ENCODE data around the gene GTF2I. TPM values are rescaled to one million over a fixed set of nuclear protein-coding genes. Genes with fewer than 3 reads are reported as not detected.

The GTF2I gene
- total and polyA plus RNA-seq, 12 donors = 19.0 to 393 (median 189) TPM

DNA sequence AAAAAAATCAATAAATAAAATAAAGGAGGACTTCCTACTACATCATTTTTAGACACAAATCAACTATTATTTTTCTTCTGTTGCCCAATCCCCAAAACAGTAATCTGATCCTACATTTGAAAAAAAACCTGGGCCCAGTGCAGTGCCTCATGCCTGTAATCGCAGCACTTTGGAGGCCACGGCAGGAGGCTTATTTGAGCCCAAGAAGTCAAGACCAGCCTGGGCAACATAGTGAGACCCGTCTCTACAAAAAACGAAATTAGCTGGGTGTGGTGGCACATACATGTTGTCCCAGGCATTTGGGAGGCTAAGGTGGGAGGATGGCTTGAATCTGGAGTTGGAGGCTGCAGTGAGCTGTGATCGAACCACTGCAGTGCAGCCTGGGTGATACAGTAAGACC is 2.7 kb upstream of the GTF2I start:
- Histone ChIP-seq H3K4me1 (replicated peaks in 1 of 2) (peaks cover 15 to 25% of the 10 kb centered on the region in 2 donors), H3K36me3 (replicated peaks in 1 of 2) (no peaks in the 10 kb centered on the region), H3K4me3 (no peak overlapping the region), H3K27ac (no peak overlapping the region), H3K9me3 (replicated peaks in 1 of 3) (no peaks in the 10 kb centered on the region), H3K27me3 (no peaks in the 10 kb centered on the region)
- intact Hi-C loops (cut with DNase I) = no loop called here
- TF ChIP-seq, protein P1, sequence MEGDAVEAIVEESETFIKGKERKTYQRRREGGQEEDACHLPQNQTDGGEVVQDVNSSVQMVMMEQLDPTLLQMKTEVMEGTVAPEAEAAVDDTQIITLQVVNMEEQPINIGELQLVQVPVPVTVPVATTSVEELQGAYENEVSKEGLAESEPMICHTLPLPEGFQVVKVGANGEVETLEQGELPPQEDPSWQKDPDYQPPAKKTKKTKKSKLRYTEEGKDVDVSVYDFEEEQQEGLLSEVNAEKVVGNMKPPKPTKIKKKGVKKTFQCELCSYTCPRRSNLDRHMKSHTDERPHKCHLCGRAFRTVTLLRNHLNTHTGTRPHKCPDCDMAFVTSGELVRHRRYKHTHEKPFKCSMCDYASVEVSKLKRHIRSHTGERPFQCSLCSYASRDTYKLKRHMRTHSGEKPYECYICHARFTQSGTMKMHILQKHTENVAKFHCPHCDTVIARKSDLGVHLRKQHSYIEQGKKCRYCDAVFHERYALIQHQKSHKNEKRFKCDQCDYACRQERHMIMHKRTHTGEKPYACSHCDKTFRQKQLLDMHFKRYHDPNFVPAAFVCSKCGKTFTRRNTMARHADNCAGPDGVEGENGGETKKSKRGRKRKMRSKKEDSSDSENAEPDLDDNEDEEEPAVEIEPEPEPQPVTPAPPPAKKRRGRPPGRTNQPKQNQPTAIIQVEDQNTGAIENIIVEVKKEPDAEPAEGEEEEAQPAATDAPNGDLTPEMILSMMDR (IDR thresholded peaks at IDR 0.05) = no peak
- TF ChIP-seq POLR2A (IDR thresholded peaks at IDR 0.05) = no peak
- 88 to 94% (median 92%) methylated on average over 5 of the region's 5 CpGs for WGBS, 4 donors
- DNase-seq = no peak

DNA sequence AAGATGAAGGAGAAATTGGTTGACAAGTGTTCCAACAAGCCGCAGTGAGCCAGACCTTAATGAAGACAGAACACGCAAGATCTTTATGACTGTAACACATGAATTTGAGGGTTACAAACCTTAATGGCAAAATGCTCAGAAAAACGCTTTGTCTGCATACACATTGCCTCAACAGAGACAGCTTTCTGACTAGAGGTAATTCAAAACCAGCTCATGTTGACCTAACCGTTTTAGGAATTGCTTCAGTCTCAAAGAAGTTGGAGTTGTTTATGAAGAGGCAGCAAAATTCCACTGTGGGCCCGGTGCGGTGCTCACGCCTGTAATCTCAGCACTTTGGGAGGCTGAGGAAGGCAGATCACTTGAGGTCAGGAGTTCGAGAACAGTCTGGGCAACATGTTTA is 2.2 kb upstream of the GTF2I start:
- no peaks in the 10 kb centered on the region for H3K36me3 ChIP-seq (replicated peaks in 1 of 2)
- no peak for DNase-seq
- no peak overlapping the region for H3K4me3 ChIP-seq
- no peak for TF ChIP-seq POLR2A (IDR thresholded peaks at IDR 0.05)
- peaks cover 19 to 28% of the 10 kb centered on the region in 2 donors for H3K4me1 ChIP-seq (replicated peaks in 1 of 2)
- no peaks in the 10 kb centered on the region for H3K27me3 ChIP-seq
- WGBS, 4 donors = 84 to 92% (median 88%) methylated on average over 8 of the region's 8 CpGs
- no peaks in the 10 kb centered on the region for H3K9me3 ChIP-seq (replicated peaks in 1 of 3)
- H3K27ac ChIP-seq = peak overlapping the region in 1 of 5 donors; percentile 100
- intact Hi-C loops (cut with DNase I) = no loop called here

DNA sequence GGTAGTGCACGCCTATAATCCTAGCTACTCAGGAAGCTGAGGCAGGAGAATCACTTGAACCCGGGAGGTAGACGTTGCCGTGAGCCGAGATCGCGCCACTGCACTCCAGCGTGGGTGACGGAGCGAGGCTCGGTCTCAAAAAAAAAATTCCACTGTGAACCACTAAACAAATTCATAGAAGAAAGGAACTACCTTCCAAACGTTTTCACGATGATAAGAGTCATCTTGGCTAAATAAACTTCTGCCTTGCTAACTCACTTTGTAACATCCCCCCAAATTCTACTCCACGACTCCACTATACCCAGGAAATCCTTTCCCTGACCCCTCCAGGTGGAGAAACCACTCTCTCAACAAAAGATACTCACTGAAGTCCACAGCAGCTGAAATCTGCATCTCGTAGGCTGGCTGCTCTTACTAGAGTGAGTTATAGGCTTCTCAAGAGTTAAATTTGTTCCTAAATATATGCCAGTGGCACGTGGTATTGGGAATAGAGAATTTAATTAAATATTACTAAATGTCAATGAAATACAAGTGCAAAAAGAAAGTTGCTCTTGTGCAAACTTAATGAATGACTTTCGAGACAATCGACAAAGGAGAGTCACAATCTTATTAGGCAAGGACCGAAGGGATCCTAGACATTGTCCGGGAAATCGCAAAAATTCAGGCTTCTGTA is 1.6 kb upstream of the GTF2I start:
- intact Hi-C loops (cut with DNase I) = no loop called here
- no peaks in the 10 kb centered on the region for H3K9me3 ChIP-seq (replicated peaks in 1 of 3)
- H3K27me3 ChIP-seq = no peaks in the 10 kb centered on the region
- H3K4me1 ChIP-seq (replicated peaks in 1 of 2) = peaks cover 22 to 34% of the 10 kb centered on the region in 2 donors
- H3K27ac ChIP-seq = peak overlapping the region; percentile 56 to 100 (median 90)
- H3K36me3 ChIP-seq (replicated peaks in 1 of 2) = no peaks in the 10 kb centered on the region
- 39 to 48% (median 41%) methylated on average over 20 to 21 of the region's 21 CpGs for WGBS, 4 donors
- no peak for TF ChIP-seq POLR2A (IDR thresholded peaks at IDR 0.05)
- TF ChIP-seq, protein P1 (IDR thresholded peaks at IDR 0.05) = no peak
- peak overlapping the region in 3 of 4 donors; percentile 3 to 86 (median 33) for H3K4me3 ChIP-seq
- no peak for DNase-seq

DNA sequence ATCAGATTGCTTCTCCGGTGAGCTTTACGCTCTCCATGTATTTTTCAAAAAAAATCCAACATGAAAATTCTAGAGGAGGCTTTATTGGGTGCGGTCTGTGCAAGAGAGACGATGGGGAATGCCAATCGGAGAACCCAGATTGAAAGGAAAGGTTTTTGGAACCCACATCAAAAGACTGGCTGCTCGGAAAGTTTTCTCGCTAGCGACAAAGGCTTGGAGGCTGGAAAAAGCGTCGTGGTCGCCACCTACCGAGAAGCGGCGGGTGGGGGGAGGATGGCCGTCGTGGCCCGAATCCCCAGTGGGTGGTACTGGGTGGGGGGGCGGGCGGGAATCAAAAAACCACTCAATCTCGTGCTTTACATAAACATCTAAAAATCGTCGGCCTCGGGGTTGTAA is 1.1 kb upstream of the GTF2I start:
- no peak for TF ChIP-seq POLR2A (IDR thresholded peaks at IDR 0.05)
- TF ChIP-seq, protein P1 (IDR thresholded peaks at IDR 0.05) = no peak
- peak; percentile 60 to 78 (median 69) for DNase-seq
- Histone ChIP-seq H3K9me3 (replicated peaks in 1 of 3) (no peaks in the 10 kb centered on the region), H3K27ac (peak overlapping the region; percentile 56 to 100 (median 90)), H3K27me3 (no peaks in the 10 kb centered on the region), H3K4me1 (replicated peaks in 1 of 2) (peaks cover 25 to 39% of the 10 kb centered on the region in 2 donors), H3K4me3 (peak overlapping the region in 3 of 4 donors; percentile 3 to 86 (median 33)), H3K36me3 (replicated peaks in 1 of 2) (no peaks in the 10 kb centered on the region)
- 0 to 2% (median 0%) methylated on average over 19 to 23 of the region's 23 CpGs for WGBS, 4 donors
- intact Hi-C loops (cut with DNase I) = no loop called here

Data from adrenal gland (tissue), 12 donors.